ENCODE measurements around the gene PEX14. TPM values are rescaled to one million over a fixed set of nuclear protein-coding genes. Genes with fewer than 3 reads are reported as not detected.
A peak's percentile ranks its signal among the peaks of the same experiment; 100 is the strongest.

PEX14 gene
- total and polyA plus RNA-seq, 9 of the 15 experiments (the other 6 are each of a cell fraction or from before 2014, with no cell fraction given): 2.6 to 45.7 (median 22.7) TPM

- no peak for TF ChIP-seq BDP1 (IDR thresholded peaks at IDR 0.05; ENCODE audit: insufficient read depth, insufficient read length)
- TF ChIP-seq ZNF184 (CRISPR knock-in tag; IDR thresholded peaks at IDR 0.05): no peak
- no peak for TF ChIP-seq ZFP30 (CRISPR knock-in tag; IDR thresholded peaks at IDR 0.05; ENCODE audit: borderline replicate concordance)
- 0 out of 2 replicates have a peak, but pooled peaks have one; percentile 31 for TF ChIP-seq ZNF707 (CRISPR knock-in tag; conservative IDR thresholded peaks at IDR 0.05)
- TF ChIP-seq FIP1L1 (IDR thresholded peaks at IDR 0.05; ENCODE audit: low read depth, low read length, poor library complexity, severe bottlenecking): peak; percentile 96
- no peak for TF ChIP-seq ZNF778 (CRISPR knock-in tag; IDR thresholded peaks at IDR 0.05)
- no peak for TF ChIP-seq ZNF57 (CRISPR knock-in tag; IDR thresholded peaks at IDR 0.05)
- no peak for TF ChIP-seq NELFE (IDR thresholded peaks at IDR 0.05; ENCODE audit: insufficient read depth, insufficient read length)
- 0 out of 2 replicates have a peak, but pooled peaks have one; percentile 33 for TF ChIP-seq RBM14 (IDR thresholded peaks at IDR 0.05; ENCODE audit: borderline replicate concordance, insufficient read depth, low read depth, low read length)
- peak; percentile 87; the same call in 1 of the 2 replicates for TF ChIP-seq TOE1 (IDR thresholded peaks at IDR 0.05; ENCODE audit: borderline replicate concordance)
- TF ChIP-seq TOE1 (CRISPR knock-in tag; IDR thresholded peaks at IDR 0.05; ENCODE audit: borderline replicate concordance, low read depth): peak; percentile 97
- peak; percentile 29 for TF ChIP-seq TAF1 (IDR thresholded peaks at IDR 0.05; ENCODE audit: control insufficient read depth, extremely low read depth, insufficient read depth, low read length, severe bottlenecking)
- TF ChIP-seq ESRRA (IDR thresholded peaks at IDR 0.05; ENCODE audit: borderline replicate concordance, low read depth): peak; percentile 81
- TF ChIP-seq ARNT (IDR thresholded peaks at IDR 0.05): no peak
- TF ChIP-seq RUNX1 (IDR thresholded peaks at IDR 0.05; ENCODE audit: low read depth): 0 out of 2 replicates have a peak, but pooled peaks have one; percentile 16
- TF ChIP-seq ZNF282 (CRISPR knock-in tag; IDR thresholded peaks at IDR 0.05): peak; percentile 94; the same call in 1 of the 2 replicates
- TF ChIP-seq ETS2 (tag; IDR thresholded peaks at IDR 0.05; ENCODE audit: borderline replicate concordance, poor library complexity, severe bottlenecking): no peak
- TF ChIP-seq SIRT6 (IDR thresholded peaks at IDR 0.05; ENCODE audit: low read depth, low read length): no peak
- TF ChIP-seq MAFG (tag; conservative IDR thresholded peaks at IDR 0.05): no peak
- TF ChIP-seq MAFF (IDR thresholded peaks at IDR 0.05; ENCODE audit: low read length): no peak
- TF ChIP-seq, protein P1, sequence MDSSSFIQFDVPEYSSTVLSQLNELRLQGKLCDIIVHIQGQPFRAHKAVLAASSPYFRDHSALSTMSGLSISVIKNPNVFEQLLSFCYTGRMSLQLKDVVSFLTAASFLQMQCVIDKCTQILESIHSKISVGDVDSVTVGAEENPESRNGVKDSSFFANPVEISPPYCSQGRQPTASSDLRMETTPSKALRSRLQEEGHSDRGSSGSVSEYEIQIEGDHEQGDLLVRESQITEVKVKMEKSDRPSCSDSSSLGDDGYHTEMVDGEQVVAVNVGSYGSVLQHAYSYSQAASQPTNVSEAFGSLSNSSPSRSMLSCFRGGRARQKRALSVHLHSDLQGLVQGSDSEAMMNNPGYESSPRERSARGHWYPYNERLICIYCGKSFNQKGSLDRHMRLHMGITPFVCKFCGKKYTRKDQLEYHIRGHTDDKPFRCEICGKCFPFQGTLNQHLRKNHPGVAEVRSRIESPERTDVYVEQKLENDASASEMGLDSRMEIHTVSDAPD (CRISPR knock-in tag; IDR thresholded peaks at IDR 0.05): no peak
- 0 out of 2 replicates have a peak, but pooled peaks have one; percentile 73 for TF ChIP-seq ZNF764 (CRISPR knock-in tag; IDR thresholded peaks at IDR 0.05; ENCODE audit: low read depth)
- TF ChIP-seq SIX5 (IDR thresholded peaks at IDR 0.05; ENCODE audit: borderline replicate concordance in 1 of 2, insufficient read depth in 1 of 2, low read depth in 1 of 2, low read length in 2 of 2): no peak
- 0 out of 2 replicates have a peak, but pooled peaks have one; percentile 34 for TF ChIP-seq CGGBP1 (CRISPR knock-in tag; IDR thresholded peaks at IDR 0.05)
- peak; percentile 95 for TF ChIP-seq TARDBP (IDR thresholded peaks at IDR 0.05)
- TF ChIP-seq GTF2A2 (tag; IDR thresholded peaks at IDR 0.05): peak; percentile 16; the same call in 1 of the 2 replicates
- no peak for TF ChIP-seq FOXA1 (IDR thresholded peaks at IDR 0.05; ENCODE audit: borderline replicate concordance)
Observed at GRCh38 chr1:10430216-10431069, 44.3 kb upstream of the PEX14 start, which contains the start of gene CENPS (continued).
